ENCODE measurements around the gene HOOK1. TPM values are rescaled to one million over a fixed set of nuclear protein-coding genes. Genes with fewer than 3 reads are reported as not detected.
A peak's percentile ranks its signal among the peaks of the same experiment; 100 is the strongest.
"Not testable (repeated sequence)": the region's sequence is repeated elsewhere in the genome, so short reads cannot be mapped to it uniquely, and the experiment has no call there.

Gene HOOK1
- total RNA-seq, 2 donors from 2014 or later, result 17.1 to 20.5 TPM

GRCh38 chr1:59846209-59846894 is 31.6 kb downstream of the HOOK1 start:
- 89 to 97% methylated on average over 3 of the region's 3 CpGs for WGBS, 2 donors
- Histone ChIP-seq H3K27ac (no peak overlapping the region), H3K9me3 (no peaks in the 10 kb centered on the region), H3K4me1 (no peaks in the 10 kb centered on the region), H3K4me3 (no peak overlapping the region), H3K27me3 (no peaks in the 10 kb centered on the region), H3K36me3 (replicated peaks in 1 of 2; ENCODE audit: insufficient read depth in 1 of 2, low read depth in 2 of 2) (peaks cover 9 to 12% of the 10 kb centered on the region in 2 donors)
- DNase-seq (no peak), ATAC-seq (no peak)
- TF ChIP-seq POLR2A (IDR thresholded peaks at IDR 0.05), result no peak
- TF ChIP-seq CTCF (IDR thresholded peaks at IDR 0.05), result no peak
- intact Hi-C loops (cut with DNase I), result no loop called here

DNA sequence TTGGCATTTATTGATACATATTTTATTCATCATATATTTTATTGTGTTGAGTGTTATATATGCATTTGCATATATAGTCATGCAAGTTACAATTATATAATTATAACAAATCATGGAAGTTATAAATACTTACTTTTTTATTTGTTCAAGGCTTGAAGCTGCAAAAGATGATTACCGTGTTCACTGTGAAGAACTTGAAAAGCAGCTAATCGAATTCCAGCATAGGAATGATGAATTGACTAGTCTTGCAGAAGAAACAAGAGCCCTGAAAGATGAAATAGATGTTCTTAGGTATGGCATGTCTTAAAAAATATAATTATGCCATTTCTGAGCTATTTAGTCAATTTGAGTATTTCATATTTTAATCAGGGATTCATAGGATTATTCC is 32.1 kb downstream of the HOOK1 start:
- WGBS, 2 donors, result 88% methylated on average over 2 of the region's 2 CpGs
- TF ChIP-seq POLR2A (IDR thresholded peaks at IDR 0.05) (no peak), CTCF (IDR thresholded peaks at IDR 0.05) (no peak)
- Histone ChIP-seq H3K36me3 (replicated peaks in 1 of 2; ENCODE audit: insufficient read depth in 1 of 2, low read depth in 2 of 2) (peaks cover 9 to 12% of the 10 kb centered on the region in 2 donors), H3K4me1 (no peaks in the 10 kb centered on the region), H3K4me3 (no peak overlapping the region), H3K9me3 (no peaks in the 10 kb centered on the region), H3K27ac (no peak overlapping the region), H3K27me3 (no peaks in the 10 kb centered on the region)
- no peak for DNase-seq
- intact Hi-C loops (cut with DNase I), result no loop called here
- no peak for ATAC-seq

DNA sequence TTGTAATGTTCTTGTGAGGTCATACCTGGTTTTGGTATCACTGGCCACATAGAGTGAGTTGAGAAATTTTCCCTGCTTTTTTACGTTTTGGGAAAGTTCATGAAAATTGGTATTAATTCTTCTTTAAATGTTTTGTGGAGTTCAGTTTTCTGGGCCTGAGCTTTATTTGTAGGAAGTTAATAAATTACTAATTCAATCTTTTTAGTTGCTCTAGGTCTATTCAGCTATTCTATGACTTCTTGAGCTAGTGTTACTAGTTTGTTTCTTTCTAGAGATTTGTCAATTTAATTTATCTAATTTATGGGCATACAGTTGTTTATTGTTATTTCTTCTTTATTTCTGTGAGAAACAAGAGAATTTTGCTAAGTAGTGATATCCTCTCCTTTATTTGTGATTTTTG is 37.4 kb downstream of the HOOK1 start:
- WGBS, 2 donors, result 39 to 61% methylated on average over 1 of the region's 1 CpG
- Histone ChIP-seq H3K4me3 (no peak overlapping the region), H3K4me1 (peaks cover 16% of the 10 kb centered on the region), H3K36me3 (replicated peaks in 1 of 2; ENCODE audit: insufficient read depth in 1 of 2, low read depth in 2 of 2) (peaks cover 0 to 7% of the 10 kb centered on the region in 2 donors), H3K27ac (no peak overlapping the region), H3K27me3 (no peaks in the 10 kb centered on the region), H3K9me3 (no peaks in the 10 kb centered on the region)
- ATAC-seq, result no peak
- intact Hi-C loops (cut with DNase I), result no loop called here
- TF ChIP-seq CTCF (IDR thresholded peaks at IDR 0.05) (no peak), POLR2A (IDR thresholded peaks at IDR 0.05) (no peak)
- no peak for DNase-seq

DNA sequence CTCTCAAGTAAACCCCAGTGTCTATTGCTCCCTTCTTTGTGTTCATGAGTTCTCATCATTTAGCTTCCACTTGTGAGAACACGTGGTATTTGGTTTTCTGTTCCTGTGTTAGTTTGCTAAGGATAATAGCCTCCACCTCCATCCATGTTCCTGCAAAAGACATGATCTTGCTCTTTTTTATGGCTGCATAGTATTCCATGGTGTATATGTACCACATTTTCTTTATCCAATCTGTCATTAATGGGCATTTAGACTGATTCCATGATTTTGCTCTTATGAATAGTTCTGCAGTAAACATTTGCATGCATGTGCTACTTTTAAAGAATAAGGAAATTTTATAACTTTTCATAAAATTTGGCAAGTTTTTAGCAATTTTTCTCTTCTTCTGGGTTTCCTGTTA is 40.5 kb downstream of the HOOK1 start:
- H3K27ac ChIP-seq; ATAC-seq; H3K9me3 ChIP-seq; H3K4me3 ChIP-seq; H3K27me3 ChIP-seq; DNase-seq; intact Hi-C loops (cut with DNase I); H3K36me3 ChIP-seq (replicated peaks in 1 of 2; ENCODE audit: insufficient read depth in 1 of 2, low read depth in 2 of 2): not testable (repeated sequence)
- H3K4me1 ChIP-seq, result peaks cover 29% of the 10 kb centered on the region
- 92 to 95% methylated on average over 1 of the region's 1 CpG for WGBS, 2 donors

DNA sequence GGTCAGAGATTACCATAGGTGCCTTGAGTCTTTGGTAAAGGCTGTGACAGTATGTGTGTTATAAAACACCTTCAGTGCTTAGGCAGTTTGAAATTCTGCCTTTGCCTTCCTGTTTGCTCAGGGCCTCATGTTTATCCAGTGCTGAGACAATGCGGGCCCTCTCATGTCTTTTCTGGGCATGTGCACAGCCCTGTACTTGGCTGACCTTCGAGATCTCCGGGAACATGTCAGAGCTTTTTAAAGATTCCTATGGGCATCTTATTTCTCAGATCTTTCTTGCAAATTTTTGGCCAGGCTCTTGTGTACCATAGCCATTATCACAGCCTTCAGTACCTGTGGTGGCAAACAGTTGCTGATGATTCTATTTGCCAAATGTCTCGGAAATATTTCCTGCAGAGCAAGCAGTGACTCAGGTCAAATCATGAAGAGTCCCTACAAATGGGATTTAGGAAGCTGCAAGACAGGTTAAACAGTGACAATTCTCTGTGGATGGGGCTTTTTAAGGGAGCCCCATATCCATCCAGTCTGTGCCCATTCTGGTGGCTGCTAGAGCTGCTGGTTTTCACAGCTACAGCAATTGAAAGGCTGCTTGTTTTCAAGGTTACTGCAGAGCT is 42.1 kb downstream of the HOOK1 start:
- H3K4me3 ChIP-seq, result no peak overlapping the region
- H3K4me1 ChIP-seq, result peaks cover 29% of the 10 kb centered on the region
- intact Hi-C loops (cut with DNase I), result no loop called here
- TF ChIP-seq CTCF (IDR thresholded peaks at IDR 0.05) (no peak), POLR2A (IDR thresholded peaks at IDR 0.05) (no peak)
- peak; percentile 50 to 73 (median 66) for DNase-seq
- H3K27ac ChIP-seq, result peak overlapping the region; percentile 15 to 78 (median 42)
- peak; percentile 88 for ATAC-seq
- no peaks in the 10 kb centered on the region for H3K27me3 ChIP-seq
- H3K9me3 ChIP-seq, result no peaks in the 10 kb centered on the region
- 10 to 29% methylated on average over 4 of the region's 4 CpGs for WGBS, 2 donors
- H3K36me3 ChIP-seq (replicated peaks in 1 of 2; ENCODE audit: insufficient read depth in 1 of 2, low read depth in 2 of 2), result peaks cover 0 to 8% of the 10 kb centered on the region in 2 donors
